HepG2 (cell line): ENCODE measurements around the gene EPM2A. TPM values are rescaled to one million over a fixed set of nuclear protein-coding genes. Genes with fewer than 3 reads are reported as not detected.

Source experiments
- GABPA ChIP-seq, 2 experiments: IDR thresholded peaks; 2 replicates each; pipeline ENCODE4 v1.6.1; 2011 to 2016; ENCODE audit warnings: low read depth in 2 of 2, low read length in 1 of 2, missing biosample characterization in 1 of 2, missing genetic modification characterization in 1 of 2
- GATA4 ChIP-seq: sonication (generic); IDR thresholded peaks from 2 replicates; pipeline ENCODE4 v1.6.1; 2016; ENCODE audit warnings: antibody characterized with exemption, low read depth, borderline replicate concordance
- KLF12 ChIP-seq: sonication (generic); formaldehyde crosslinking; IDR thresholded peaks from 2 replicates; pipeline ENCODE4 v1.4.0; 2020; ENCODE audit warnings: missing genetic modification reagents, borderline replicate concordance
- KMT2B ChIP-seq: IDR thresholded peaks from 2 replicates; pipeline ENCODE4 v1.6.1; 2016; ENCODE audit warnings: missing genetic modification reagents, missing compliant biosample characterization
- MAF1 ChIP-seq: sonication (generic); formaldehyde crosslinking; IDR thresholded peaks from 2 replicates; pipeline ENCODE4 v1.5.0; 2020; ENCODE audit warnings: missing genetic modification reagents, borderline replicate concordance
- NFE2L1 ChIP-seq: sonication (generic); formaldehyde crosslinking; IDR thresholded peaks from 2 replicates; pipeline ENCODE4 v1.4.0; 2020; ENCODE audit warnings: missing genetic modification reagents, mild to moderate bottlenecking, borderline replicate concordance
- NKX3-1 ChIP-seq: sonication (generic); formaldehyde crosslinking; IDR thresholded peaks from 2 replicates; pipeline ENCODE4 v1.5.0; 2020; ENCODE audit warnings: missing genetic modification reagents
- POGZ ChIP-seq: sonication (generic); formaldehyde crosslinking; IDR thresholded peaks from 2 replicates; pipeline ENCODE4 v1.4.0; 2020; ENCODE audit warnings: mild to moderate bottlenecking, missing genetic modification reagents
- SNAI1 ChIP-seq: sonication (generic); formaldehyde crosslinking; IDR thresholded peaks from 2 replicates; pipeline ENCODE4 v1.5.0; 2020; ENCODE audit warnings: mild to moderate bottlenecking, missing genetic modification reagents, borderline replicate concordance
- SRSF4 ChIP-seq: fragments of 200-400 bp; formaldehyde crosslinking; IDR thresholded peaks from one replicate; pipeline ENCODE4 v1.6.1; 2018; ENCODE audit warnings: mild to moderate bottlenecking, low read depth, low read length, moderate library complexity; ENCODE audit not compliant: poor library complexity, severe bottlenecking
- WIZ ChIP-seq: sonication (generic); formaldehyde crosslinking; IDR thresholded peaks from 2 replicates; pipeline ENCODE4 v1.5.1; 2020; ENCODE audit warnings: mild to moderate bottlenecking, missing genetic modification reagents
- ZC3H4 ChIP-seq: sonication (generic); formaldehyde crosslinking; IDR thresholded peaks from 2 replicates; pipeline ENCODE4 v1.4.0; 2020; ENCODE audit warnings: missing genetic modification reagents, borderline replicate concordance
- ZKSCAN1 ChIP-seq: fragments of 150-350 bp; IDR thresholded peaks from 2 replicates; pipeline ENCODE4 v1.6.1; 2014; ENCODE audit warnings: low read length
- ZNF24 ChIP-seq: fragments of 450-650 bp; IDR thresholded peaks from 2 replicates; pipeline ENCODE4 v1.6.1; 2017; ENCODE audit warnings: antibody characterized with exemption, mild to moderate bottlenecking
- ZNF264 ChIP-seq: sonication (generic); formaldehyde crosslinking; IDR thresholded peaks from 2 replicates; pipeline ENCODE4 v1.4.0; 2020; ENCODE audit warnings: missing genetic modification reagents
- ZNF296 ChIP-seq: sonication (generic); formaldehyde crosslinking; conservative IDR thresholded peaks from 2 replicates; pipeline ENCODE4 v1.5.0; 2020; ENCODE audit warnings: mild to moderate bottlenecking, missing genetic modification reagents
- ZNF782 ChIP-seq: sonication (generic); formaldehyde crosslinking; IDR thresholded peaks from 2 replicates; pipeline ENCODE4 v1.4.0; 2020; ENCODE audit warnings: missing genetic modification reagents, mild to moderate bottlenecking, borderline replicate concordance
- polyA plus RNA-seq, 8 experiments: library from polyadenylated mRNA; depleted of rRNA in 3 of 8; stranded (reverse) in 7 of 8; unstranded in 1 of 8; fragments of >200 nt; fragmentation: Illumina TruSeq in 4 of 8; extraction: Trizol in 4 of 8; gene quantifications; 2 replicates each; pipeline versions ENCODE4 v1.2.1 to v1.2.3, GENCODE V29; 2011 to 2016; ENCODE audit warnings: low read depth in 4 of 8, missing spikeins in 1 of 8, mixed read lengths in 1 of 8; ENCODE audit not compliant: insufficient read depth in 1 of 8
- total RNA-seq, 5 experiments: library from RNA; depleted of rRNA; stranded (reverse); fragments of >200 nt; fragmentation: Illumina TruSeq; extraction: Trizol; gene quantifications; 2 replicates each; pipeline ENCODE4 v1.2.3, GENCODE V29; 2016; ENCODE audit warnings: low read depth in 1 of 5
- TF ChIP-seq, protein P1 (sequence below), 2 experiments: fragments of 450-650 bp in 1 of 2; sonication (generic) in 1 of 2; formaldehyde crosslinking; IDR thresholded peaks; 2 replicates each; pipeline versions ENCODE4 v1.5.0 to v1.8.0; 2020 to 2022; ENCODE audit warnings: mild to moderate bottlenecking in 1 of 2, missing genetic modification reagents in 1 of 2
- TF ChIP-seq, protein P2 (sequence below): sonication (generic); formaldehyde crosslinking; IDR thresholded peaks from 2 replicates; pipeline ENCODE4 v1.4.0; 2020; ENCODE audit warnings: missing genetic modification reagents
- TF ChIP-seq, protein P3 (sequence below): sonication (generic); formaldehyde crosslinking; IDR thresholded peaks from 2 replicates; pipeline ENCODE4 v1.8.0; 2022; ENCODE audit warnings: missing genetic modification reagents, low read depth, mild to moderate bottlenecking, borderline replicate concordance
- TF ChIP-seq, protein P4 (sequence below): sonication (generic); formaldehyde crosslinking; IDR thresholded peaks from 2 replicates; pipeline ENCODE4 v1.5.0; 2020; ENCODE audit warnings: mild to moderate bottlenecking, low read depth, missing genetic modification reagents, borderline replicate concordance
- TF ChIP-seq, protein P5 (sequence below): sonication (generic); formaldehyde crosslinking; IDR thresholded peaks from 2 replicates; pipeline ENCODE4 v1.4.0; 2020; ENCODE audit warnings: missing genetic modification reagents, mild to moderate bottlenecking, borderline replicate concordance

The EPM2A gene
- total and polyA plus RNA-seq, 2 of the 13 experiments (the other 11 are each of a cell fraction or from before 2014, with no cell fraction given): 4.6 to 9.2 TPM

DNA sequence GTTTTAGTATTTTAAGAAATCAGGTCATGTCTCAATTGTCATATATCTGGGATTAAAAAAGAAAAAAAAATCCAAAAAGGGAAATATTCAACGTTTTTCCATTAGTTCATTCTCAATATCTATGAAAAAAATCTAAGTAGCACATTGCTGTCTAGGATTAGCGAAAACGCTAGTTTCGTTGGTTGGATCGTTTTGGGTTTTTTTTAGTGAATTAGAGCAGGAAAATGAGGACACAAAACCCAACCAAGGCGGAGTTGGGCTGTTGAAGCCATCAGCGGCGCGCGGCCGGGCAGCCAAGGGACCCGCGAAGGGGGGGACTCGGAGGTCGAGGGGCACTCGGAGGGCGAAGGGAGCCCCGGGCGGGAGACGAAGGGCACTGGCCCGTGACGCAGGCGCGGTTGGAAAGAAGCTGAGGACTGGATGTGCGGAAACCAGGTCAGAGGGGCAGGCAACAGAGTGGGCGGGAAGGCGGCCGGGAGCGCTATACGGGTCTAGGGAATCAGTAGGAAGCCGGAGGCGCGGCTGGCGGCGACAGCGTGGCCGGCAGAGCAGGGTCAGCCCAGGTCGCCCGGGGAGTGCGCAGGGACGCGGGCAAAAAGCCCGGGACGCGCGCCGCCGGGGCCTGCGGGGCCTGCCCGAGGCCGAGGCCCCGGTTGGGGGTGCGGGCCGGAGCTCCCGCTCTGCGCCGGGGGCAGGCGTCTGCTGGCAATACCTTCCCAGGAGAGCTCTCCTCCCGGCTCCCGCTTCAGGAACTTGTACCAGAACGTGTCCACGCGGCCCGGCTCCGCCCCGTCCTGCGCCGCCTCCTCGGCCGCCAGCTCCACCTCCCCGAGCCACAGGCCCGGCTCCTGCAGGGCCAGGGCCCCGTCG is 599 bp downstream of the EPM2A start (continued):
- TF ChIP-seq KMT2B (CRISPR knock-in tag): peak; percentile 98
- TF ChIP-seq KLF12 (CRISPR knock-in tag): no peak
- peak; percentile 60; the same call in 1 of the 2 replicates for TF ChIP-seq ZNF264 (CRISPR knock-in tag)
- TF ChIP-seq SNAI1 (CRISPR knock-in tag): no peak
- no peak for TF ChIP-seq ZKSCAN1
- TF ChIP-seq, protein P1, sequence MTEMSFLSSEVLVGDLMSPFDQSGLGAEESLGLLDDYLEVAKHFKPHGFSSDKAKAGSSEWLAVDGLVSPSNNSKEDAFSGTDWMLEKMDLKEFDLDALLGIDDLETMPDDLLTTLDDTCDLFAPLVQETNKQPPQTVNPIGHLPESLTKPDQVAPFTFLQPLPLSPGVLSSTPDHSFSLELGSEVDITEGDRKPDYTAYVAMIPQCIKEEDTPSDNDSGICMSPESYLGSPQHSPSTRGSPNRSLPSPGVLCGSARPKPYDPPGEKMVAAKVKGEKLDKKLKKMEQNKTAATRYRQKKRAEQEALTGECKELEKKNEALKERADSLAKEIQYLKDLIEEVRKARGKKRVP (CRISPR knock-in tag; IDR thresholded peaks at IDR 0.05): peak in 1 of 2 experiments; percentile 79; a peak in 2 of 4 replicates
- TF ChIP-seq GATA4: no peak; the same call in 1 of the 2 replicates
- TF ChIP-seq, protein P2, sequence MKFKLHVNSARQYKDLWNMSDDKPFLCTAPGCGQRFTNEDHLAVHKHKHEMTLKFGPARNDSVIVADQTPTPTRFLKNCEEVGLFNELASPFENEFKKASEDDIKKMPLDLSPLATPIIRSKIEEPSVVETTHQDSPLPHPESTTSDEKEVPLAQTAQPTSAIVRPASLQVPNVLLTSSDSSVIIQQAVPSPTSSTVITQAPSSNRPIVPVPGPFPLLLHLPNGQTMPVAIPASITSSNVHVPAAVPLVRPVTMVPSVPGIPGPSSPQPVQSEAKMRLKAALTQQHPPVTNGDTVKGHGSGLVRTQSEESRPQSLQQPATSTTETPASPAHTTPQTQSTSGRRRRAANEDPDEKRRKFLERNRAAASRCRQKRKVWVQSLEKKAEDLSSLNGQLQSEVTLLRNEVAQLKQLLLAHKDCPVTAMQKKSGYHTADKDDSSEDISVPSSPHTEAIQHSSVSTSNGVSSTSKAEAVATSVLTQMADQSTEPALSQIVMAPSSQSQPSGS (CRISPR knock-in tag): peak; percentile 85
- no peak for TF ChIP-seq ZNF782
- TF ChIP-seq SRSF4: no peak
- no peak for TF ChIP-seq ZNF296
- TF ChIP-seq ZC3H4 (CRISPR knock-in tag): peak; percentile 78; the same call in 1 of the 2 replicates
- TF ChIP-seq, protein P3, sequence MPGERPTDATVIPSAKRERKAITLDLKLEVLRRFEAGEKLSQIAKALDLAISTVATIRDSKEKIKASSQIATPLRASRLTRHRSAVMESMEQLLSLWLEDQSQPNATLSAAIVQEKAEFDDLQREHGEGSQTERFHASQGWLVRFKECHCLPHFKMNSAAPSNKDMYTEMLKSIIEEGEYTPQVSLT (CRISPR knock-in tag): no peak; the same call in 1 of the 2 replicates
- TF ChIP-seq MAF1 (CRISPR knock-in tag): peak; percentile 77; the same call in 1 of the 2 replicates
- peak; percentile 97 for TF ChIP-seq NKX3-1 (CRISPR knock-in tag)
- TF ChIP-seq POGZ (CRISPR knock-in tag): peak; percentile 97
- 0 out of 2 replicates have a peak, but pooled peaks have one; percentile 34 for TF ChIP-seq GABPA (IDR thresholded peaks at IDR 0.05; ENCODE audit: low read depth, low read length)
- peak; percentile 69 for TF ChIP-seq GABPA (CRISPR knock-in tag; IDR thresholded peaks at IDR 0.05; ENCODE audit: low read depth)
- TF ChIP-seq WIZ: 0 out of 2 replicates have a peak, but pooled peaks have one; percentile 74
- TF ChIP-seq ZNF24: peak; percentile 52; the same call in 1 of the 2 replicates
- TF ChIP-seq, protein P4, sequence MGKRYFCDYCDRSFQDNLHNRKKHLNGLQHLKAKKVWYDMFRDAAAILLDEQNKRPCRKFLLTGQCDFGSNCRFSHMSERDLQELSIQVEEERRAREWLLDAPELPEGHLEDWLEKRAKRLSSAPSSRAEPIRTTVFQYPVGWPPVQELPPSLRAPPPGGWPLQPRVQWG (CRISPR knock-in tag): no peak
- TF ChIP-seq NFE2L1 (CRISPR knock-in tag): peak; percentile 34; the same call in 1 of the 2 replicates
- TF ChIP-seq, protein P5, sequence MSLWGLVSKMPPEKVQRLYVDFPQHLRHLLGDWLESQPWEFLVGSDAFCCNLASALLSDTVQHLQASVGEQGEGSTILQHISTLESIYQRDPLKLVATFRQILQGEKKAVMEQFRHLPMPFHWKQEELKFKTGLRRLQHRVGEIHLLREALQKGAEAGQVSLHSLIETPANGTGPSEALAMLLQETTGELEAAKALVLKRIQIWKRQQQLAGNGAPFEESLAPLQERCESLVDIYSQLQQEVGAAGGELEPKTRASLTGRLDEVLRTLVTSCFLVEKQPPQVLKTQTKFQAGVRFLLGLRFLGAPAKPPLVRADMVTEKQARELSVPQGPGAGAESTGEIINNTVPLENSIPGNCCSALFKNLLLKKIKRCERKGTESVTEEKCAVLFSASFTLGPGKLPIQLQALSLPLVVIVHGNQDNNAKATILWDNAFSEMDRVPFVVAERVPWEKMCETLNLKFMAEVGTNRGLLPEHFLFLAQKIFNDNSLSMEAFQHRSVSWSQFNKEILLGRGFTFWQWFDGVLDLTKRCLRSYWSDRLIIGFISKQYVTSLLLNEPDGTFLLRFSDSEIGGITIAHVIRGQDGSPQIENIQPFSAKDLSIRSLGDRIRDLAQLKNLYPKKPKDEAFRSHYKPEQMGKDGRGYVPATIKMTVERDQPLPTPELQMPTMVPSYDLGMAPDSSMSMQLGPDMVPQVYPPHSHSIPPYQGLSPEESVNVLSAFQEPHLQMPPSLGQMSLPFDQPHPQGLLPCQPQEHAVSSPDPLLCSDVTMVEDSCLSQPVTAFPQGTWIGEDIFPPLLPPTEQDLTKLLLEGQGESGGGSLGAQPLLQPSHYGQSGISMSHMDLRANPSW (CRISPR knock-in tag): peak; percentile 87; the same call in 1 of the 2 replicates
